GM23248 (cell line): ENCODE data around the gene ARFGAP1. TPM values are rescaled to one million over a fixed set of nuclear protein-coding genes. Genes with fewer than 3 reads are reported as not detected.
A peak's percentile ranks its signal among the peaks of the same experiment; 100 is the strongest.

ENCODE experiments used
- DNase-seq: peaks from one replicate; pipeline ENCODE4 v3.0.0-alpha.2; 2015
- H2AFZ ChIP-seq: fragments of 200-600 bp; sonication (generic); 2 replicates; pipeline ENCODE4 v1.6.1; 2016; ENCODE audit warnings: antibody characterized with exemption
- H3F3A ChIP-seq: fragments of 200-600 bp; sonication (generic); 2 replicates; pipeline ENCODE4 v1.6.1; 2016; ENCODE audit warnings: mild to moderate bottlenecking, antibody characterized with exemption, mixed run types; ENCODE audit not compliant: insufficient read depth
- H3K27ac ChIP-seq: fragments of 200-600 bp; sonication (generic); 2 replicates; pipeline ENCODE4 v1.5.1; 2016; ENCODE audit warnings: mild to moderate bottlenecking
- H3K27me3 ChIP-seq: fragments of 200-600 bp; sonication (generic); replicated peaks from 2 replicates; pipeline ENCODE4 v1.6.1; 2016; ENCODE audit warnings: mild to moderate bottlenecking; ENCODE audit not compliant: insufficient read depth
- H3K36me3 ChIP-seq: fragments of 200-600 bp; sonication (generic); 2 replicates; pipeline ENCODE4 v1.6.1; 2016; ENCODE audit warnings: low read depth, mild to moderate bottlenecking
- H3K4me1 ChIP-seq: fragments of 200-600 bp; sonication (generic); 2 replicates; pipeline ENCODE4 v1.6.1; 2016; ENCODE audit warnings: mild to moderate bottlenecking; ENCODE audit not compliant: insufficient read depth
- H3K4me2 ChIP-seq: fragments of 200-600 bp; sonication (generic); one replicate; pipeline ENCODE4 v1.6.1; 2016; ENCODE audit warnings: mild to moderate bottlenecking; ENCODE audit not compliant: unreplicated experiment
- H3K4me3 ChIP-seq: fragments of 200-600 bp; sonication (generic); 2 replicates; pipeline ENCODE4 v1.5.1; 2016; ENCODE audit warnings: mild to moderate bottlenecking
- H3K79me2 ChIP-seq: fragments of 200-600 bp; sonication (generic); 2 replicates; pipeline ENCODE4 v1.6.1; 2016; ENCODE audit warnings: mild to moderate bottlenecking; ENCODE audit not compliant: insufficient read depth
- H3K9ac ChIP-seq: fragments of 200-600 bp; sonication (generic); 2 replicates; pipeline ENCODE4 v1.6.1; 2016; ENCODE audit warnings: mild to moderate bottlenecking
- H3K9me2 ChIP-seq: fragments of 200-600 bp; sonication (generic); 2 replicates; pipeline ENCODE4 v1.6.1; 2016; ENCODE audit warnings: mixed run types, mild to moderate bottlenecking, moderate library complexity; ENCODE audit not compliant: insufficient read depth
- H3K9me3 ChIP-seq: fragments of 200-600 bp; sonication (generic); one replicate; pipeline ENCODE4 v1.6.1; 2017; ENCODE audit warnings: low read depth
- H4K20me1 ChIP-seq: fragments of 200-600 bp; sonication (generic); 2 replicates; pipeline ENCODE4 v1.6.0; 2016; ENCODE audit not compliant: insufficient read depth
- EZH2 ChIP-seq: fragments of 200-600 bp; sonication (generic); IDR thresholded peaks from 2 replicates; pipeline ENCODE4 v1.6.1; 2018; ENCODE audit warnings: antibody characterized with exemption, mild to moderate bottlenecking; ENCODE audit not compliant: insufficient read depth, poor library complexity, severe bottlenecking
- EZH2phosphoT487 ChIP-seq: fragments of 200-600 bp; sonication (generic); IDR thresholded peaks from 2 replicates; pipeline ENCODE4 v1.6.1; 2018; ENCODE audit warnings: antibody characterized with exemption, moderate library complexity, mild to moderate bottlenecking, low read depth; ENCODE audit not compliant: insufficient read depth
- WGBS, 2 experiments: methylation state at CpG; one replicate each; pipeline ENCODE4 v1.1.6; 2015 to 2017; ENCODE audit warnings: low lambda C conversion rate in 2 of 2, low coverage in 1 of 2; ENCODE audit errors: missing lambda C conversion rate in 2 of 2; 5-methylcytosine and 5-hydroxymethylcytosine counted together
- in situ Hi-C: fragments of 300-500 bp; cut with MboI; formaldehyde crosslinking; loops from 2 replicates; pipeline ENCODE4 v1.15.0; 2020
- polyA plus RNA-seq: library from polyadenylated mRNA; unstranded; fragments of >200 nt; fragmentation: Nextera tagmentation; extraction: Ambion mirVana; gene quantifications from 2 replicates; pipeline ENCODE4 v1.2.1, GENCODE V29; 2016
- total RNA-seq: library from RNA; depleted of rRNA; stranded (reverse); fragments of >200 nt; shearing (Covaris generic); gene quantifications from 2 replicates; pipeline ENCODE4 v1.2.3, GENCODE V29; 2014

The ARFGAP1 gene
- total and polyA plus RNA-seq, 2 experiments from 2014 or later: 69.0 to 88.5 TPM

GRCh38 chr20:63322146-63322932, 49.7 kb downstream of the ARFGAP1 start:
- DNase-seq: no peak
- no peak overlapping the region for H3K27ac ChIP-seq
- H3K27me3 ChIP-seq: peaks cover 25% of the 10 kb centered on the region
- H3K4me2 ChIP-seq: no peak overlapping the region
- in situ Hi-C loops: no loop called here
- H3F3A ChIP-seq: 0 out of 2 replicates have a peak, but pooled peaks cover 4% of the 10 kb centered on the region
- WGBS, 2 experiments: 28 to 33% methylated on average over 33 to 34 of the region's 34 CpGs
- H3K9me2 ChIP-seq: no peaks in the 10 kb centered on the region
- H3K79me2 ChIP-seq: no peaks in the 10 kb centered on the region
- no peak overlapping the region for H2AFZ ChIP-seq
- H3K4me1 ChIP-seq: no peaks in the 10 kb centered on the region
- H3K4me3 ChIP-seq: no peak overlapping the region
- H4K20me1 ChIP-seq: no peaks in the 10 kb centered on the region
- no peaks in the 10 kb centered on the region for H3K9me3 ChIP-seq
- H3K9ac ChIP-seq: no peak overlapping the region
- no peaks in the 10 kb centered on the region for H3K36me3 ChIP-seq
- TF ChIP-seq EZH2 (no peak), EZH2phosphoT487 (no peak)

- no peaks in the 10 kb centered on the region for H3K9me3 ChIP-seq
- TF ChIP-seq EZH2phosphoT487 (no peak), EZH2 (no peak)
- in situ Hi-C loops: no loop called here
Measured at GRCh38 chr20:63322933-63323273, 50.3 kb downstream of the ARFGAP1 start.

GRCh38 chr20:63323357-63323981, 50.9 kb downstream of the ARFGAP1 start:
- peak; percentile 48 for DNase-seq
- Histone ChIP-seq H3F3A (0 out of 2 replicates have a peak, but pooled peaks cover 4% of the 10 kb centered on the region), H4K20me1 (no peaks in the 10 kb centered on the region), H2AFZ (no peak overlapping the region), H3K9me2 (no peaks in the 10 kb centered on the region), H3K9me3 (no peaks in the 10 kb centered on the region), H3K9ac (no peak overlapping the region), H3K4me2 (no peak overlapping the region), H3K4me3 (no peak overlapping the region), H3K27ac (no peak overlapping the region), H3K79me2 (no peaks in the 10 kb centered on the region), H3K4me1 (no peaks in the 10 kb centered on the region), H3K27me3 (peaks cover 25% of the 10 kb centered on the region), H3K36me3 (no peaks in the 10 kb centered on the region)
- peak; percentile 50 for TF ChIP-seq EZH2
- TF ChIP-seq EZH2phosphoT487: no peak
- in situ Hi-C loops: no loop called here
- WGBS, 2 experiments: 9 to 11% methylated on average over 17 of the region's 18 CpGs

More at GRCh38 chr20:63322933-63323273, 50.3 kb downstream of the ARFGAP1 start:
- Histone ChIP-seq H4K20me1 (no peaks in the 10 kb centered on the region), H3K27ac (no peak overlapping the region), H3K9me2 (no peaks in the 10 kb centered on the region), H3K4me3 (no peak overlapping the region), H3K79me2 (no peaks in the 10 kb centered on the region), H3K27me3 (peaks cover 25% of the 10 kb centered on the region), H3K9ac (no peak overlapping the region), H2AFZ (no peak overlapping the region), H3K4me1 (no peaks in the 10 kb centered on the region), H3K36me3 (no peaks in the 10 kb centered on the region), H3K4me2 (no peak overlapping the region), H3F3A (0 out of 2 replicates have a peak, but pooled peaks cover 4% of the 10 kb centered on the region)
- 1 to 3% methylated on average over 15 of the region's 15 CpGs for WGBS, 2 experiments
- DNase-seq: no peak

- no peak overlapping the region for H3K4me2 ChIP-seq
- in situ Hi-C loops: no loop called here
- no peaks in the 10 kb centered on the region for H3K79me2 ChIP-seq
- H4K20me1 ChIP-seq: no peaks in the 10 kb centered on the region
- H3K27ac ChIP-seq: no peak overlapping the region
- no peak overlapping the region for H3K9ac ChIP-seq
- H3K27me3 ChIP-seq: peaks cover 25% of the 10 kb centered on the region
- H3K4me3 ChIP-seq: no peak overlapping the region
- WGBS, 2 experiments: 43 to 56% methylated on average over 6 to 10 of the region's 10 CpGs
- DNase-seq: no peak
- no peaks in the 10 kb centered on the region for H3K36me3 ChIP-seq
- TF ChIP-seq EZH2: no peak
- no peak for TF ChIP-seq EZH2phosphoT487
- no peaks in the 10 kb centered on the region for H3K4me1 ChIP-seq
- no peak overlapping the region for H2AFZ ChIP-seq
- no peaks in the 10 kb centered on the region for H3K9me2 ChIP-seq
- H3K9me3 ChIP-seq: no peaks in the 10 kb centered on the region
- 0 out of 2 replicates have a peak, but pooled peaks cover 4% of the 10 kb centered on the region for H3F3A ChIP-seq
Measured at GRCh38 chr20:63325021-63325471, 52.4 kb downstream of the ARFGAP1 start.
